ENCODE measurements around the gene ZNF664. TPM values are rescaled to one million over a fixed set of nuclear protein-coding genes. Genes with fewer than 3 reads are reported as not detected.

Gene ZNF664
- total and polyA plus RNA-seq, 2 donors (not counting 1 experiment from before 2014, with no cell fraction given), result 14.3 to 47.1 TPM

DNA sequence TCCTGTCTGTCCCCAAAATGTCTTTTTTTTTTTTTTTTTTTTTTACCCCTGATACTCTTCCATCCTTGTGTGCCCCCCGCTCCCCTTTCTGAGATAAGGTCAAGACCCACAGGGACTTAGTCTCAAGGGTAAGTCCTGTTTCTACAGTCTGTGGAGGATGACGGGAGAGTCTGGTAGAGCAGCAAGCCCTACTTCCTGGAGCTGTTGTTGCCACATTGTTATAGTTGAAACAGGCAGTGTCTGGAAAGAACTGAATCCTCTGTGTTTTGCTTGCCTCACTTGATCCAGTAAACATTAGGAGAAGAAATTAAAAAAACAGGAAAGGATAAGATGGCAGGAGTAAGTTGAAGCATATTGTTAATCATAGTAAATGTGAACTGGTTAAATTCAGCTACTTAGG is 45.5 kb downstream of the ZNF664 start:
- no peak overlapping the region for H3K27ac ChIP-seq (ENCODE audit: low read length in 2 of 2)
- POLR2A ChIA-PET, result no interaction called here
- no peak overlapping the region for H3K27ac Mint-ChIP-seq

DNA sequence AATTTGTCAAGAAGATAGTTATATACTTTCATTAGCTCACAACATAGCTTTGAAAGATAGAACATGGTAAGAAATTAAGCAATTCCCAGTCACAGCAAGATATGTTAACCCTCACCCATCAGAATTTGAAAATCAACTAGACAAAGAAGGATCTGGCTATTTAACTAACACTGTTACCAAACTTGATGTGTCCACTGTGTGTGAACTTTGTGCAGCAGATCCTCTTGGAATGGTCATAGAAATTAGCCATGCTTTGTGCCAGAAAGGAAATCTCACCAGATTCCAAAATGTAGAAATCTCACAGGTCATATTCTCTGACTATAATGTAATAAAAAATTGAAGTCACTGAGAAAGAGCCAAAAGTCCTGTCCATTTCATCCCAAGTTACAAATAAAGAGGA is 46.1 kb downstream of the ZNF664 start:
- intact Hi-C loops (cut with micrococcal nuclease), result no loop called here
- no peak for TF ChIP-seq EZH2 (IDR thresholded peaks at IDR 0.05; ENCODE audit: borderline replicate concordance, insufficient read depth, low read depth, low read length, poor library complexity, severe bottlenecking)
- TF ChIP-seq, protein P1, sequence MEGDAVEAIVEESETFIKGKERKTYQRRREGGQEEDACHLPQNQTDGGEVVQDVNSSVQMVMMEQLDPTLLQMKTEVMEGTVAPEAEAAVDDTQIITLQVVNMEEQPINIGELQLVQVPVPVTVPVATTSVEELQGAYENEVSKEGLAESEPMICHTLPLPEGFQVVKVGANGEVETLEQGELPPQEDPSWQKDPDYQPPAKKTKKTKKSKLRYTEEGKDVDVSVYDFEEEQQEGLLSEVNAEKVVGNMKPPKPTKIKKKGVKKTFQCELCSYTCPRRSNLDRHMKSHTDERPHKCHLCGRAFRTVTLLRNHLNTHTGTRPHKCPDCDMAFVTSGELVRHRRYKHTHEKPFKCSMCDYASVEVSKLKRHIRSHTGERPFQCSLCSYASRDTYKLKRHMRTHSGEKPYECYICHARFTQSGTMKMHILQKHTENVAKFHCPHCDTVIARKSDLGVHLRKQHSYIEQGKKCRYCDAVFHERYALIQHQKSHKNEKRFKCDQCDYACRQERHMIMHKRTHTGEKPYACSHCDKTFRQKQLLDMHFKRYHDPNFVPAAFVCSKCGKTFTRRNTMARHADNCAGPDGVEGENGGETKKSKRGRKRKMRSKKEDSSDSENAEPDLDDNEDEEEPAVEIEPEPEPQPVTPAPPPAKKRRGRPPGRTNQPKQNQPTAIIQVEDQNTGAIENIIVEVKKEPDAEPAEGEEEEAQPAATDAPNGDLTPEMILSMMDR (IDR thresholded peaks at IDR 0.05), result no peak
- Histone ChIP-seq H3K9ac (ENCODE audit: low read length) (no peak overlapping the region), H3K27me3 (replicated peaks in 1 of 4; ENCODE audit: control extremely low read depth in 1 of 4, control insufficient read depth in 3 of 4, insufficient read depth in 4 of 4, low read length in 3 of 4) (no peaks in the 10 kb centered on the region), H4K20me1 (ENCODE audit: control insufficient read depth, insufficient read depth, low read length, poor library complexity, severe bottlenecking) (no peaks in the 10 kb centered on the region), H3K4me1 (ENCODE audit: control insufficient read depth in 2 of 2, insufficient read depth in 2 of 2, low read length in 2 of 2) (peaks cover 0 to 6% of the 10 kb centered on the region in 2 donors), H2AFZ (ENCODE audit: insufficient read depth, low read depth, low read length, poor library complexity, severe bottlenecking) (no peak overlapping the region), H3K27ac (ENCODE audit: low read length in 2 of 2) (no peak overlapping the region), H3K4me2 (replicated peaks; ENCODE audit: low read depth, low read length, poor library complexity, severe bottlenecking) (no peak overlapping the region), H3K9me3 (ENCODE audit: control extremely low read depth in 1 of 3, control insufficient read depth in 2 of 3, insufficient read depth in 1 of 3, low read length in 2 of 3) (no peaks in the 10 kb centered on the region), H3K36me3 (replicated peaks in 1 of 2; ENCODE audit: control extremely low read depth in 1 of 2, control insufficient read depth in 1 of 2, extremely low read depth in 1 of 2, insufficient read depth in 2 of 2, low read length in 1 of 2) (no peaks in the 10 kb centered on the region), H3K79me2 (ENCODE audit: control insufficient read depth, insufficient read depth, low read length) (no peaks in the 10 kb centered on the region), H3K4me3 (ENCODE audit: control extremely low read depth in 1 of 5, extremely low read depth in 1 of 5, insufficient read depth in 1 of 5, low read depth in 2 of 5, low read length in 4 of 5) (no peak overlapping the region)
- Mint-ChIP-seq H3K27ac (no peak overlapping the region), H3K4me3 (no peak overlapping the region), H3K9me3 (ENCODE audit: insufficient read depth) (no peaks in the 10 kb centered on the region), H3K27me3 (no peaks in the 10 kb centered on the region), H3K4me1 (peaks cover 8% of the 10 kb centered on the region)
- ATAC-seq (ENCODE audit: low read depth), result no peak
- CTCF ChIA-PET, result interaction anchor here (1.2 to 1.3 kb wide), 2 partner anchors 11 to 35 kb away, joined by 3 read pairs; no protein-coding TSS in a partner anchor
- POLR2A ChIA-PET, result no interaction called here
- no peak for DNase-seq

More for the DNA sequence above, 45.5 kb downstream of the ZNF664 start:
- ATAC-seq (ENCODE audit: low read depth) (no peak), DNase-seq (no peak)
- Histone ChIP-seq H4K20me1 (ENCODE audit: control insufficient read depth, insufficient read depth, low read length, poor library complexity, severe bottlenecking) (no peaks in the 10 kb centered on the region), H3K27me3 (replicated peaks in 1 of 4; ENCODE audit: control extremely low read depth in 1 of 4, control insufficient read depth in 3 of 4, insufficient read depth in 4 of 4, low read length in 3 of 4) (no peaks in the 10 kb centered on the region), H3K4me1 (ENCODE audit: control insufficient read depth in 2 of 2, insufficient read depth in 2 of 2, low read length in 2 of 2) (peaks cover 0 to 6% of the 10 kb centered on the region in 2 donors), H3K9me3 (ENCODE audit: control extremely low read depth in 1 of 3, control insufficient read depth in 2 of 3, insufficient read depth in 1 of 3, low read length in 2 of 3) (no peaks in the 10 kb centered on the region), H3K79me2 (ENCODE audit: control insufficient read depth, insufficient read depth, low read length) (no peaks in the 10 kb centered on the region), H3K36me3 (replicated peaks in 1 of 2; ENCODE audit: control extremely low read depth in 1 of 2, control insufficient read depth in 1 of 2, extremely low read depth in 1 of 2, insufficient read depth in 2 of 2, low read length in 1 of 2) (peaks cover 0 to 3% of the 10 kb centered on the region in 2 experiments), H2AFZ (ENCODE audit: insufficient read depth, low read depth, low read length, poor library complexity, severe bottlenecking) (no peak overlapping the region), H3K4me3 (ENCODE audit: control extremely low read depth in 1 of 5, extremely low read depth in 1 of 5, insufficient read depth in 1 of 5, low read depth in 2 of 5, low read length in 4 of 5) (no peak overlapping the region), H3K9ac (ENCODE audit: low read length) (no peak overlapping the region), H3K4me2 (replicated peaks; ENCODE audit: low read depth, low read length, poor library complexity, severe bottlenecking) (no peak overlapping the region)
- Mint-ChIP-seq H3K4me1 (peaks cover 8% of the 10 kb centered on the region), H3K4me3 (no peak overlapping the region), H3K9me3 (ENCODE audit: insufficient read depth) (no peaks in the 10 kb centered on the region), H3K27me3 (no peaks in the 10 kb centered on the region)
- intact Hi-C loops (cut with micrococcal nuclease), result no loop called here
- CTCF ChIA-PET, result interaction anchor here (1.2 to 1.3 kb wide), 2 partner anchors 12 to 35 kb away, joined by 3 read pairs; no protein-coding TSS in a partner anchor
- WGBS (ENCODE audit: insufficient coverage), result 14% methylated on average over 1 of the region's 2 CpGs
- TF ChIP-seq, protein P1 (IDR thresholded peaks at IDR 0.05), result no peak
- TF ChIP-seq EZH2 (IDR thresholded peaks at IDR 0.05; ENCODE audit: borderline replicate concordance, insufficient read depth, low read depth, low read length, poor library complexity, severe bottlenecking), result no peak
